ENCODE measurements around the gene CORO7. TPM values are rescaled to one million over a fixed set of nuclear protein-coding genes. Genes with fewer than 3 reads are reported as not detected.

The CORO7 gene
- total RNA-seq, 1 donor: 9.9 TPM

GRCh38 chr16:4317532-4318450, 98.6 kb downstream of the CORO7 start:
- TF ChIP-seq CTCF (IDR thresholded peaks at IDR 0.05; ENCODE audit: insufficient read depth, low read depth, low read length): no peak
- DNase-seq (ENCODE audit: low read depth): peak; percentile 45
- peak overlapping the region; percentile 85 for H3K4me3 ChIP-seq (ENCODE audit: low read depth, low read length)

- DNase-seq (ENCODE audit: low read depth): no peak
- TF ChIP-seq CTCF (IDR thresholded peaks at IDR 0.05; ENCODE audit: insufficient read depth, low read depth, low read length): no peak
- H3K4me3 ChIP-seq (ENCODE audit: low read depth, low read length): peak overlapping the region; percentile 85
These were observed 99.4 kb downstream of the CORO7 start for GRCh38 chr16:4316864-4317531.

GRCh38 chr16:4316108-4316863, 100.1 kb downstream of the CORO7 start:
- peak overlapping the region; percentile 85 for H3K4me3 ChIP-seq (ENCODE audit: low read depth, low read length)
- DNase-seq (ENCODE audit: low read depth): no peak
- no peak for TF ChIP-seq CTCF (IDR thresholded peaks at IDR 0.05; ENCODE audit: insufficient read depth, low read depth, low read length)

- DNase-seq (ENCODE audit: low read depth): peak; percentile 91
- TF ChIP-seq CTCF (IDR thresholded peaks at IDR 0.05; ENCODE audit: insufficient read depth, low read depth, low read length): no peak
These were observed 100.9 kb downstream of the CORO7 start, which contains the start of gene GLIS2 for GRCh38 chr16:4315186-4316107. TSS of gene GLIS2 (plus strand) at chr16:4316067. CDS start at chr16:4332281, 16,214 bp downstream.

GRCh38 chr16:4314532-4315185, 101.7 kb downstream of the CORO7 start:
- TF ChIP-seq CTCF (IDR thresholded peaks at IDR 0.05; ENCODE audit: insufficient read depth, low read depth, low read length): no peak
- peak; percentile 61 for DNase-seq (ENCODE audit: low read depth)
- H3K4me3 ChIP-seq (ENCODE audit: low read depth, low read length): peak overlapping the region; percentile 60

More at GRCh38 chr16:4315186-4316107, 100.9 kb downstream of the CORO7 start, which contains the start of gene GLIS2:
- peak within 1 kb of the TSS; percentile 85 for H3K4me3 ChIP-seq (ENCODE audit: low read depth, low read length)
